ENCODE results near the gene MYO7A. TPM values are rescaled to one million over a fixed set of nuclear protein-coding genes. Genes with fewer than 3 reads are reported as not detected.

MYO7A gene
- total and polyA plus RNA-seq, 2 of the 4 experiments (the other 2 are of a cell fraction), result 0.02 TPM; not detected in 1

- Histone ChIP-seq H2BK5ac (ENCODE audit: low read depth, low read length, poor library complexity, severe bottlenecking) (no peak overlapping the region), H3K14ac (replicated peaks; ENCODE audit: low read depth, low read length) (no peak overlapping the region), H3K23ac (ENCODE audit: low read depth, low read length) (no peak overlapping the region), H3K4me3 (ENCODE audit: insufficient read depth, low read depth, low read length) (no peak overlapping the region), H2BK20ac (ENCODE audit: low read depth, low read length) (no peak overlapping the region), H3K18ac (ENCODE audit: low read depth, low read length) (no peak overlapping the region), H3K4me2 (ENCODE audit: low read depth, low read length) (no peak overlapping the region), H3K79me1 (ENCODE audit: low read depth in 1 of 2, low read length in 2 of 2) (no peaks in the 10 kb centered on the region), H3K4ac (ENCODE audit: low read depth, low read length) (no peak overlapping the region), H2BK120ac (ENCODE audit: low read depth, low read length) (no peak overlapping the region), H3K4me1 (ENCODE audit: control insufficient read depth, insufficient read depth, low read length) (peaks cover 2% of the 10 kb centered on the region), H2AFZ (replicated peaks; ENCODE audit: low read length, poor library complexity) (peak overlapping the region; percentile 43), H2AK5ac (ENCODE audit: low read depth, low read length) (peak overlapping the region; percentile 46; the same call in 1 of the 2 replicates), H3K56ac (ENCODE audit: extremely low read depth, insufficient read depth, low read length) (no peak overlapping the region), H2BK15ac (ENCODE audit: low read depth, low read length) (no peak overlapping the region), H3K36me3 (ENCODE audit: control insufficient read depth, insufficient read depth, low read length) (peaks cover 2% of the 10 kb centered on the region; the same call in 1 of the 2 replicates), H3K9me1 (ENCODE audit: insufficient read depth, low read length) (0 out of 2 replicates have a peak, but pooled peaks cover 3% of the 10 kb centered on the region), H3K9me3 (ENCODE audit: control insufficient read depth, insufficient read depth, low read length) (no peaks in the 10 kb centered on the region), H3K9ac (ENCODE audit: low read depth, low read length) (no peak overlapping the region), H3K27me3 (ENCODE audit: control insufficient read depth, insufficient read depth, low read length) (no peaks in the 10 kb centered on the region), H4K20me1 (ENCODE audit: insufficient read depth, low read length) (peaks cover 4% of the 10 kb centered on the region; the same call in 1 of the 2 replicates), H4K91ac (ENCODE audit: insufficient read depth, low read depth, low read length) (no peak overlapping the region), H3K27ac (ENCODE audit: insufficient read depth, low read length) (no peak overlapping the region), H2AK9ac (replicated peaks; ENCODE audit: low read depth, low read length, poor library complexity) (peak overlapping the region; percentile 13), H4K5ac (ENCODE audit: low read depth, low read length) (no peak overlapping the region), H4K8ac (ENCODE audit: low read depth in 2 of 2, low read length in 2 of 2) (no peak overlapping the region)
- ChIA-PET POLR2A (ENCODE audit: unreplicated experiment) (no interaction called here), CTCF (interaction anchor here (0.6 to 1.0 kb wide), 3 partner anchors 48 to 442 kb away, joined by 3 to 6 read pairs (median 4); no protein-coding TSS in a partner anchor)
- intact Hi-C loops (cut with micrococcal nuclease) (no loop called here), in situ Hi-C loops (cut with MboI; ENCODE audit: low sequenced_read_pairs) (no loop called here), dilution Hi-C loops (cut with HindIII; ENCODE audit: low sequenced_read_pairs, unreplicated experiment) (no loop called here)
- no peak for TF ChIP-seq BHLHE40 (IDR thresholded peaks at IDR 0.05; ENCODE audit: low read depth, low read length)
- no peak for TF ChIP-seq MAFK (IDR thresholded peaks at IDR 0.05; ENCODE audit: low read depth, low read length)
- ATAC-seq (ENCODE audit: low read depth) (no peak), DNase-seq (no peak)
- BruUV-seq (replicated peaks), result no TSS peak
- WGBS, 2 experiments (ENCODE audit: extremely low coverage in 2 of 2, insufficient read length in 1 of 2), result 90% methylated on average over 8 of the region's 14 CpGs; no CpG with 5 or more reads in 1 of the 2 experiments
Measured at GRCh38 chr11:77100166-77101042, 27.6 kb upstream of the MYO7A start.
